GM12891 (cell line): ENCODE data around the gene CREBRF.

ENCODE experiments used
- PAX5 ChIP-seq: IDR thresholded peaks from 2 replicates; pipeline ENCODE4 v1.6.1; 2011; ENCODE audit warnings: low read length, moderate library complexity, mild to moderate bottlenecking; ENCODE audit not compliant: insufficient read depth, severe bottlenecking
- POLR2A ChIP-seq: IDR thresholded peaks from 2 replicates; pipeline ENCODE4 v1.6.1; 2011; ENCODE audit warnings: low read depth, low read length, control low read depth
- POLR2AphosphoS5 ChIP-seq: IDR thresholded peaks from 2 replicates; pipeline ENCODE4 v1.6.1; 2011; ENCODE audit warnings: low read depth, low read length, control low read depth
- POU2F2 ChIP-seq: IDR thresholded peaks from 2 replicates; pipeline ENCODE4 v1.6.1; 2011; ENCODE audit warnings: low read depth, mild to moderate bottlenecking, control low read depth, low read length, moderate library complexity
- SPI1 ChIP-seq: IDR thresholded peaks from 2 replicates; pipeline ENCODE4 v1.6.1; 2011; ENCODE audit warnings: low read depth, low read length, control low read depth
- TAF1 ChIP-seq: IDR thresholded peaks from 2 replicates; pipeline ENCODE4 v1.6.1; 2011; ENCODE audit warnings: low read depth, low read length, control low read depth

DNA sequence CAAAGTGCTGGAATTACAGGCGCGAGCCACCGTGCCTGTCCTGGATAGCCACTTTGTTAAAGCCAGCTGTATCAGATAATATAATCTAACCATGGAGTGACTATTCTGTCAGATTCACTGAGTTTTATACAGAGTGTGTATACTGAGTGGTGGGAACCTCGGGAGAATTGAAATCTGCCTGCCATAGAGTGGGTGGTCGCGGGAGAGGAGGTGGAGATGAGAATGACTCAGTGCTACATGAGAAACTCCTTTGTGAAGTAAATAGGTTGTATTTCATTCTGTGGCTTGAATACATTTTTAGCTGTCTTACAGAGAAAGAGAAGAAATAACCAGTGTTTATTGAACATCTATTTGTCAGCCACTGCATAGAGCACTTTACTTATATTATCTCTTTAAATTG lies 46.1 kb upstream of the CREBRF start:
- TF ChIP-seq POLR2A (no peak), POLR2AphosphoS5 (no peak), SPI1 (no peak), TAF1 (no peak), POU2F2 (no peak), PAX5 (peak; percentile 85)
